NCI-H748 treated with DMSO at 0.1 percent for 48 hours (cell line): ENCODE data around the gene KIF26A.
"Not testable (repeated sequence)": the region's sequence is repeated elsewhere in the genome, so short reads cannot be mapped to it uniquely, and the experiment has no call there.

Source experiments
- DNase-seq: peaks from one replicate; lab custom pipeline; 2025; lab: John Stamatoyannopoulos, UW

Gene KIF26A

DNA sequence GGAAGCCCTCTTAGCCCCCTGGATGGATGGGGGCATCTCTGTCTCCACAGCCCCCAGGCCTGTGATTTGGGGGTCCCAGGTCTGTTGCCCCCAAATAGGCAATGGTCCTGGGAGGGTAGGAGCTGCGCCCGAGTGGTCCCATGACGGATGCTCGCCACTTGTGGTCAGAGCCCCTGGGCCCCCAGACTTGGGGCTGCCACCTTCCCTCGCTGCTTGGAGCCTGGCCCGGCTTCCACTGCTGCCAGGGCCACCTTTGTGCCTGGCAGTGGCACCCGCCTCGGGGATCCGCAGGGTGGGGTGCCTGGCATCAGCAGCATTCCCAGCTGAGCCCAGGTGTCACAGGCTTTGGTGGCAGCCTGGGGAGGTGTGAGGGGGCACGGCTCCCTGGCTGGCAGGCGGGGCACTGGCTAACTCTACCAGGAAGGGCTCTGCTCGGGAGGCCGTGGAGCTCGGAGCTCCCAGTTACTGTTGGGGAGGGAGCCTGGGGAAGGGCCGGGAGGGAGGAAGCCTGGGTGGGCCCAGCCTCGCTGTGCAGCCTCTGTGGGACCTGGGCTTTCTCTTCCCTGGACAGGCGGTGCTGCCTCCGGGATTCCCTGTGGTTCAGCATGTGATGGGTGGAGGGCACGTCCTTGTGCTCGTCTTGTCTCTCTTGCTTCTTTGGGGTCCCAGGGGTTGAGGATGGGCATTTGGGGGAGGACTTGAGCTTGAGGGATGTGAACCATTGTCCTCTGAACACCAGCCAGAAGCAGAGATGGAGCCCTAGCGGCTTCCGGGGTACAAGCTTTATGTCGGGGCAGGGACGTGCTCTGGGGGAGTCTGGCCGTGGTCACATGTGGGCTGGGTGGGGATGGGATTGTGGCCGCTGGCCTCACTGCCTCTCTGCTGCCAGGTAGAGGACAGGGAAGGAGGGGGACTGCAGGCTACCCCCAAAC, 5.4 kb downstream of the KIF26A start:
- DNase-seq: no peak

DNA sequence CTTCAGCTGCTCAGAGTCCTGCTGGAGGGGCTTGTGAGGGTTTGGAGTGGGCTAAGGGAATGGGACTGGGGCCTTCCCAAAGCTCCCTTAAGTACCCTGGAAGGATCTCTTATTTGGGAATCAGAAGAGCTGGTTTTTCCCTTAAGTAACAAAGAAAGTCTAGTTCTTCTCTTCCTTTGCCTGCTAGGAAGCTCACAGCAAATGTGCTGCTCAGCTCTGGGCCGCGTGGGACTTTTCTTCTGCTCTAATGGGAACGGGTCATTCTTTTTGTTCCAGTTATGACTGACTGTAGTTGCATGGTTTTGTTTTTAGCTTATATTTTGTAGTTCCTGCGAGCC, 6.0 kb downstream of the KIF26A start:
- no peak for DNase-seq

- DNase-seq: no peak
Measured at GRCh38 chr14:104144911-104145825, 6.8 kb downstream of the KIF26A start.

- DNase-seq: no peak
Measured at GRCh38 chr14:104145826-104146601, 7.6 kb downstream of the KIF26A start.

DNA sequence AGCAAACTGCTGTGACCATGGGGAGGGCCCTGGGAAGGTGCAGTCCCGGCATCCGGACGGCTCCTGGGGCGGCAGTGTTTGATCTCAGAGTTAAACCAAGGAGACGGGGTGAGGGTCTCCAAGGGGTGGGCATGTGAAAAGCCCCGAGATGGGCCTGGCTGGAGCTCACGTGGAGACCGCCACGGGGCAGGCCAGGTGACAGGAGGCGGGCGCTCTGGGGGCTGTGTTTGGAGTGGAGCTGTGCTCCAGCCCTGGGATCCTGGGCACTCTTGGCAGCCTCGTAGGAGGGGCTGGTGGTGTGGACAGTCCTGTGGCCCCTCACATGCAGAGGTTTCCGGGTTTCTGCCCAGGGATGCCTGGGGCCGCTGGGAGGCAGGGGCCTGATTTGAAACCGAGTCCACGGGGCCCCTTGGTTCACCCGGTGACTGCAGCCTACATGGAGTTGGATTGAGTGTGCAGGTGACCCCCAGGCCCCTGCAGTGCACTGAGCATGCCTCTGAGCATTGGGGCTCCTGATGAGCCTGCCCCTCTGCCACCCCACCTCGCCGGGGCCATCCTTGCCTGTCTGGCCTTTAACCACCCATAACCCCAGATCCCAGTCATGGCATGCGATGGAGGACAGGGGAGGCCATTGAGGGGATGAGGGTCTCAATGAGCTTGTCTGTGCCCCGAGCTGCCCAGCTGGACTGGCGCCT, 8.4 kb downstream of the KIF26A start:
- DNase-seq: no peak

DNA sequence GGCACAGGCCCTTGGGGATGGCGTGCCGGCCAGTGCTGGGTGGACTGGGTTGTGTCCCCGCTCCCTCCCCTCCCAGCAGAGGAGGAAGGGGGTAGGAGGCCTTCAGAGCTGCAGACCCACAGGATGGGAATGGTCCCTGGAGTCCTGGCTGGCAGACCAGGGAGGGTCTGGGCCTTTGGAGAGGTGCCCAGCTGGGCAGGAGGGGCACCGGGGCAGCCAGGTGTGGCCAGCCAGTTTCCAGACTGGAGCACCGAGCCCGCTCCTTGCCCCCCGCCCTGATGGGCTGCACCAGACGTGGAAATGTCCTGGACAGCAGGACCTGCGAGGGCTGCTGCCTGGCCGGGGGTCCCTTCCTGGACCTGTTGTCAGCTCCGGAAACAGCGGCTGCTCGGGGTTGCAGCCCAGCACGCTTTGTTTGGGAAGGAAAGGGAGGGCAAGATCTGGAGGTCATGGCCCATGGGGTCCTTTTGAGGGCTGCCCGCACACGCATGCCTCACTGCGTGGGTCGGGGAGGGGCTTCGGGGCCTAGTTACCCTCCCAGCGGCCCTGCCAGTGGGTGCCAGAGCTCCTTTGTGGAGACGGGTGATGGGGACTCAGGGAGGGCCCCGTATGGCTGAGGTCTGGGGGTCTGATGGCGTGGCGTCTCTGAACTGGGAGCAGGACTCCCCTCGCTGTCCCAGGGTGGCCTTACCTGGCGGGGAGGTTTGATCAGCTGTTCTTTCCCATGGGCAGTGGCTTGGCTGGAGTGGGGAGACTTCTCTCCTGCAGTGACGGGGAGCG, 9.1 kb downstream of the KIF26A start:
- no peak for DNase-seq

GRCh38 chr14:104148433-104149277, 10.3 kb downstream of the KIF26A start:
- DNase-seq: no peak

- no peak for DNase-seq
Measured at GRCh38 chr14:104149278-104149595, 10.8 kb downstream of the KIF26A start.

DNA sequence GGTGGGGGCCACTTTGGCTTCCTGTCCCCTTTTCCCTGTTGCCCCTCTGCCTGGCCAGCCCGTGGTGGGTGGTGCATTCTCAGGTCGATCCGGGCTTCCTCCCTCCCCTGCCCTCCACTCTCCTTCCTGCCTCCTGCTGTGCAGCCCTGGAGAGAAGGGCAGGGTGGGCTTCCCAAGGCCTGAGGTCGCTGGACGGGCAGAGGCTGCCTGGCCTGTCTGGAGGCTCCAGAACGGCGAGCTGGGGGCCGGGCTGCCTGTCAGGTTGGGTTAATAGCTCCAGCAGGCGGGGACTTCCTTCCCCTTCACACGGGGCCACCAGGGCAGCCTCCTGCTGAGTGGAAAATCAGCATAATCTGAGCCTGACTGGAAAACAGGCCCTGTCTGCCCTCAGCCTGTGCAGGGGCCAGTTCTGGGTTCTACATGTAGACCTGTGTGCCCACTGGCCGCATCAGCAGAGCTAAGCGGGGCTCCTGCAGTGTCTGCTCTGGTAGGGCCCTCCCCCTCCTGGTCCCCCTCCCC, 11.3 kb downstream of the KIF26A start:
- DNase-seq: no peak

DNA sequence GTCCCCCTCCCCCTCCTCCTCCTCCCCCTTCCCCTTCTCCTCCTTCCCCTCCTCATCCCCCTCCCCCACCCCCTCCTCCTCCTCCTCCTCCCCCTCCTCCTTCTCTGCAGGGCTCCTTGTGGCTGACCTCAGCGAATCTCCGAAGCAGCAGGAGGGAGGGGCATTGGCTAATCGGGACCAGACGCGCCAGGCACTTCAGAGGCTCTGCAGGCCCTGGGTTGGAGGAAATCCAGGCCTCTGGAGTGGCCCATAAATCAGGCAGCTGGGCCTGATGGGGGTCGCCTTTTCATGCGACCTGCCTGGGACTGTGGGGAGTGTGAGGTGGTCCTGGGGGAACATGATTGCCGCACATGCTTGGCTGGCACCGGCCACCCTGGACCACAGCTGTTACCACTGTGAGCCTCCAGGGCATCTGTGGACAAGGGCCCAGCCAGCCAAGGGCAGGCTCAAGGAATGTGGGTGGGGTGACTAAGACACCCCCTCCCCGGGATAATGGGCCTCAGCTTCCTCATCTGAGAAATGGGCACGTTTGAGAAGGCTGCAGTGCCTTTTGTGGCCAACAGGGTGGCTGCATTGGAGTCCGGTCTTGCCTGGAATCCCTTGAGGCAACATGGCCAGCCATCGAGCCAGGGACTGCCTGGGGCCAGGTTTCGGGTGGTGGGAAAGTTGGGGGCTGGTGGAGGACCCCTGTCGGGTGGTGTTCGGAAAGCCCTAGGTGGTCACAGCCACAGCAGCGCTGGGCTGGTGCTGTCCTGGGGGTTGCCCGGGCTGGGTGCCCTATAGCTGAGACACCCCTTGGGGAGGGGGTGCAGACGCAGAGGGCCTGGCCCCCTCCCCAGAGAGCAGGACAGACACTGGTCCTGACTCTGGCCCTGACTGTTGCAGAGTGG, 12.0 kb downstream of the KIF26A start:
- no peak for DNase-seq

DNA sequence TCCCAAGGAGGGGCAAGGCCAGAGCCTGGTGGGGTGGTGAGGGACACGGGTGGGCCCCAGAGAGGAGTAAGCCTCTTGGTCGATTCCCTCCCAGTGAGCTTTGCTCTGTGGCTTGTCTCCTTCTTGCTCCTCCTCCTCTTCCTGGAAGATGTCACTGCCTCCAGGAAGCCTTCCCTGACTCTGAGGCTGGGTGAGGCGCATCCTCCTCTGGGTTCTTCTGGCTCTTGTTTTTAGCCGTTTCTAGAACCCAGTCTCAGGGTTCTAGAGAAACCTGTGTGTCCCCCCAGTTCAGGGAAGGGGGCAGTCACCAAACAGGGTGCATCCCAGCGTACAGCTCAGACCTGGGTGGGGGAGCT, 12.6 kb downstream of the KIF26A start:
- DNase-seq: no peak

DNA sequence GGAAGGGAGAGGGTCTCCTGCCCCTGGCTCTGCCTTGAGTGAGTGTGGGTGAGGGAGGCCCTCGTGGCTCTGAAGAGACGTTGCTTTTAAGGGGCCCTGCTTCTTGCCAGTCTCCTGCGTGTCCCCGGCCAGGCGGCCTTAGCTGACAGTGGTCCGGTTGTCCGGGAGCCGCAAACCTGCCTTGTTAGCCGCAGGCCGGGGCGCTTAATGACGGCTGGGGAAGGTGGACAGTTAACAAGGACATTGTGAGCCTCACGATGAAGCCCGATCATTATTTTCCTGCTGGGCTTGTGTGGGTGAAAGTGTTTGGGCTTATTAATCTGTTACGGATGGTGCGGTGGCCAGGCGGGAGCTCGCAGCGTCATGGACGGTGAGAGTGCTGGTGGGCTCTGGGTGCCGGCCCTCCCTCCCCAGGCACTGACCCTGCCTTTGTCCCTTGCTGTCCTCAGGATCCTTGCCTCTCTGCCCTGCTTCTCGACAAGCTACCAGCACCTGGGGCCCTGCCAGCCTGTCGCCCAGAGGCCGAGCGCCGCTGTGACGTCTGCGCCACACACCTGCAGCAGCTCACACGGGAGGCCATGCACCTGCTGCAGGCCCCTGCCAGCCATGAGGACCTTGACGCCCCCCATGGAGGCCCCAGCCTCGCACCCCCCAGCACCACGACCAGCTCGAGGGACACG, 13.3 kb downstream of the KIF26A start:
- no peak for DNase-seq

GRCh38 chr14:104152246-104152575, 13.8 kb downstream of the KIF26A start:
- no peak for DNase-seq

- no peak for DNase-seq
Measured at GRCh38 chr14:104152686-104153393, 14.5 kb downstream of the KIF26A start.

- not testable (repeated sequence) for DNase-seq
Measured at GRCh38 chr14:104153394-104153755, 15.0 kb downstream of the KIF26A start.

DNA sequence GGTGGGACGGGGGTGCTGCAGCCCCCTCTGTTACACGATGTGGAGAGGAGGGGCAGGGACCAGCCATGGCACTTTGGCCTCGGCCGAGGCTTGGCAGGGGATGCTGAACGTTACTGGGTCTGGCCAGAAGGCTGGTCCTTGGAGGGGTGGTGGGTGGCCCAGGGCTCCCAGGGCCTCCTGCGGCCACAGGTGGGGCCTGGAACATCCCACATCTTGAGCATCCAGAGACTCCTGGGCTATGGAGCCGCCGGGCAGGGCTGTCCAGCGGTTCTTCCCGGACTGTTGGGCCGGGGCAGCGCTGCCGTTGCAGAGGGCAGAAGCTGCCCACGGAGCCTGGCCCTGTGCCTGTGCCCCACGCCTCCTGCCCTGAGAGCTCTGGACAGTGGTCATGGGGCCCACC, 15.9 kb downstream of the KIF26A start:
- no peak for DNase-seq

GRCh38 chr14:104155513-104155912, 17.1 kb downstream of the KIF26A start:
- no peak for DNase-seq

GRCh38 chr14:104156142-104156541, 17.8 kb downstream of the KIF26A start:
- DNase-seq: no peak
